Limb (tissue), 2 donors: ENCODE measurements around the gene ZW10.
A peak's percentile ranks its signal among the peaks of the same experiment; 100 is the strongest.
"Not testable (repeated sequence)": the region's sequence is repeated elsewhere in the genome, so short reads cannot be mapped to it uniquely, and the experiment has no call there.

Source experiments
- DNase-seq, 2 donors: peaks; one replicate each; pipeline ENCODE4 v3.0.0-alpha.2; 2016; ENCODE audit errors: extremely low spot score in 2 of 2

The ZW10 gene

DNA sequence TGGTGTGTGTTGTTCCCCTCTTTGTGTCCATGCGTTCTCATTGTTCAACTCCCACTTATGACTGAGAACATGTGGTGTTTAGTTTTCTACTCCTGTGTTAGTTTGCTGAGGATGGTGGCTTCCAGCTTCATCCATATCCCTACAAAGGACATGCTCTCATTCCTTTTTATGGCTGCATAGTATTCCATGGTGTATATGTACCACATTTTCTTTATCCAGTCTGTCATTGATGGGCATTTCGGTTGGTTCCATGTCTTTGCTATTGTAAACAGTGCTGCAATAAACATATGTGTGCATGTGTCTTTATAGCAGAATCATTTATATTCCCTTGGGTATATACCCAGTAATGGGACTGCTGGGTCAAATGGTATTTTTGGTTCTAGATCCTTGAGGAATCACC lies 10.5 kb downstream of the ZW10 start:
- DNase-seq, result not testable (repeated sequence)

DNA sequence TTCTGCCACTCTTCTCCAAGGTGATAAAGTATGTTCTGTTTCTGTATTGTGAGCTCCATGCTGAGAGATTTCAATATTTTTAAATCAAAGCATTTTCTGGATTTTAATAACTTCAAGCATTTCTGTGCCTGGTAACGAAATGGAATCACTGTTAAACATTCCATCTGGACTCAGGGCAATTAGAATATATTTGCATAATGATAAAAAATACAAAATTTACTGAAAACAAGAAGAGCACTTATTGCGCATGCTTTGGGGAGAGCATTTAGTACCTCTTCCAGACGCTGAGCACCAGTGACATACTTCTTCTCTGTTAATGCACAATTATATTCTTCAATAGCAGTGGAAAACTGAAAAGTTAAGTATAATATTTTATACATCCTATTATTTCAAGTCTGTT lies 13.3 kb downstream of the ZW10 start:
- no peak for DNase-seq

DNA sequence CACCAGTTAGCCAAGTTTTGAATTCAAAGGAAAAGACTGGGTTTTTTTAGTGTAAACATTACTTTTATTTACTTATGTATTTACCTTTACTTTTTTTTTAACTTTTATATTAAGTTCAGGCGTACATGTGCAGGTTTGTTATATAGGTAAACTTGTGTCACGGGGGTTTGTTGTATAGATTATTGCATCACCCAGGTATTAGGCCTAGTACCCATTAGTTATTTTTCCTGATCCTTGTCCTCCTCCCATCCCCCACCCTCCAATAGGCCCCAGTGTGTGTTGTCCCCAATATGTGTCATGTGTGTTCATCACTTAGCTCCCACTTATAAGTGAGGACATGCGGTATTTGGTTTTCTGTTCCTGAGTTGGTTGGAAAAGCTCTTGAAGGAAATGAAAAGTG lies 20.6 kb downstream of the ZW10 start:
- DNase-seq, result no peak

DNA sequence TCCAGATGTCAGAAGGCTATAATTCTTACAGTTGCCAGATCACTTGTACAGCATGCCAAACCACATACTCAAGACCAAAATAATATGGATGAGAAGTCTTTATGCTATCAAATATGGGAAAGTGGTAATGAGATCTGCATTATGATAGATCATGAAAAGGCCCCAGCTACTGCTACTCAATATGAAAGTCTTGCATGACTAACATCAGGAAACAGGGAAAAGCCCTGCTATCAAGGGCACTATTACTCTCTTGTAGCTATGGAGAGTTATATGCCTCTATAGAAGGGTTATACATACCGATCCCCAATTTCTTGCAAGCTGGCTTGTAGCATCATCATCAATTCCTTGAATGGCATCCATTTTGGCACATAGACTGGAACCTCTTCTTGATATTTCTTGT lies 37.2 kb downstream of the ZW10 start:
- no peak for DNase-seq

DNA sequence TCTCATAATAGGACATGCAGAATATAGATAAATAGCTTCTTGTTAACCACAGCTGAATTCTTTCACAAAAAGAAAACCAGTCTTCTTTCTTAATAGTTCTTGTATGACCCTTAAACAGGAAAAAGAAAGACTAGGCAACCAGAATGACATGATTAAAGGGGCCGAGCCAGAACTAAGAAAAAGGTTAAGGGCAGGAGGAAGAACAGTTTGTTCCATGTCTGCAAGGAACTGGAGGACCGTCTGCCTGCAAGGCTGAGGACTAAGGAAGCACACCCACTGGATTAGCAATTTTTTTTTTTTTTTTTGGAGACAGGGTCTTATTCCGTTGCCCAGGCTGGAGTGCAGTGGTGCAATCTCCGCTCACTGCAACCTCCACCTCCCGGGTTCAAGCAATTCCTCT lies 41.4 kb downstream of the ZW10 start:
- no peak for DNase-seq

DNA sequence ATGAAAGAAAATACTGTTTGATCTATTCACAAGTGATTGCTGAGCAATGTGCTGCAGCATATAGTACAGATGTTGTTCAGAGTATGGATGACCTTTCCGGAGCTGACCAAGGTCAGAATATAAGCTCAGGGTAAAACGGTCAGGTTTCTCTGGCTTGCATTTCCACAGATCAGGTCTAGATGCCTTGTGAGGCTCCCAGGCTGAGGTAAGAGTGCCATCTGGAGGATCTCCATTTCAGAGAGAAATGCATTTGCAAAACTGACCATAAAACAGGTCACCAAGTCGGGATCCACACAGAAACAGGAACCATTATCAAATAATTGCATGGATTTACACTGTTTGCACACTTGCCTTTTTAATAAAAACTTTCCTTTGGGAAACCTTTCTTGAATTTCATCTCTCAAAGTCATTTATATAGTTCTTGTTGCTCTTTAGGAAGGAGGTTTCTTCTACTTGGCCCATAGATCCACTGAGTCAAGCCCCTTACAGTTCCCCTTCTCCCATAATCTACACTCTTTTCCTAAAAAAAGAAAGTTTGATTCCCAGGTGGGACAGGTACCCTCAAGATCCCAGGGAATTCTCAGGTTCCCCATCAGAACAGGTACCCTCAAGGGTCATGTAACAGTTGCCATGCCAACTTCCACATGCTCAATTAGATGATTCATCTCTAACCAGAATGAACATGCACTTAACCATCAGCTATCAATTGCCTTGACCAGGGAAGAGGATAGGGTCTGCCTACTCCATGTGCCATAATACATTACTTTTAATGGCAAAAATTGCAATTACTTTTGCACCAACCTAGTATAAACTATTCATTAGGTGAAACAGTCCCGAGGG lies 42.4 kb downstream of the ZW10 start:
- DNase-seq, result peak; percentile 42 to 57

DNA sequence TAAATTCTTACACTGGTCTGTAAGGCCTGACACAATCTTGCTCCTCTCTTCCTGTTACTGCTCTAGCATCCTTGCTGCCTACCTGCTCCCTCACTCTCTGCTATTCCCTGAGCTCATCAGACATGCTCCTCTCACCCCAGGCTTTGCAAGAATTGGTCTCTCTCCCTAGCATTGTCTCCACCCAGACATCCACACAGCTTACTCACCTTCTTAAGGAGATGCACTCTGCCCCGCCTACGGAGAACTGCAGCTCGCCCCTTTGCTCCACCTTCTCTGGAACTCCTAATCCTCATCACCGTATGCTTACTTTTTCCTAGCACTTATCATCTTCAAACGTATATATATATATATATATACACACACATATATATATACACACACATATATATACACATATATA lies 44.0 kb downstream of the ZW10 start:
- DNase-seq, result no peak

DNA sequence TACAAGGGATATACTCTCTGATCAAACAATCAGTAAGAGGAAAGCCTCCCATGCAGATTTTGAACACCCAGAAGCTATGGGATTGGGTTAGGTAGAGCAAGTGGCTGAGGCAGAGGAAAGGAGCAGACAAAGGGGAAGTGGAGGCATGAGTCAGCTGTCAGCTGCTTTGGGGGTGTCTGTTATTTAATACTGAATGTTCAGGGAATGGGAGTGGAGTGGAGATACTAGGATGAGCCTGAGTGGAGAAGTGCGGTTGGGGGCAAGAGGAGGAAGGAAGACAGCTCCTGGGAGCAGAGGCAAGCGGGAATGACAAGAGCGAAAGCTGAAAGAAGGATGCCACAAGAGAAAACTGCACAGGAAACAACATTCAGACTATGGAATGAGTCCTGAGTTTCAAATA lies 44.7 kb downstream of the ZW10 start:
- DNase-seq, result no peak

DNA sequence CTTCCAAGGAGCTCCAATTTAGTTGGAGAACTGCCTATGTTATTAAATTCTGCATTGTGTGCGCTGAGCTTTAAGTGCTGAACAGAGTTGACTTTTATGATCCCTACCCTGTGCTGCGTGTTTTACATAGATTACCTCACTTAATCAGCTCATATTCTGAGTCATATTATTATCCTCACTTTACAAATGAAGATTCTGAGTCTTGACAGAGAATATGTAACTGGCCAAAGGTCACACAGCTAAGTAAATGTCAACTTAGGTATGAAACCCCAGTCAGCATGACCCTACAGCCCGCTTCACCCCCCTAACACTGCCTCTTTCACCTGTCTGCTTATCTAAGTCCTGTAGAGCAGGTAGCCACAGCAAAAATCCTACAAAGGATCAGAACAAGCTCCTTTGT lies 47.6 kb downstream of the ZW10 start:
- DNase-seq, result no peak

DNA sequence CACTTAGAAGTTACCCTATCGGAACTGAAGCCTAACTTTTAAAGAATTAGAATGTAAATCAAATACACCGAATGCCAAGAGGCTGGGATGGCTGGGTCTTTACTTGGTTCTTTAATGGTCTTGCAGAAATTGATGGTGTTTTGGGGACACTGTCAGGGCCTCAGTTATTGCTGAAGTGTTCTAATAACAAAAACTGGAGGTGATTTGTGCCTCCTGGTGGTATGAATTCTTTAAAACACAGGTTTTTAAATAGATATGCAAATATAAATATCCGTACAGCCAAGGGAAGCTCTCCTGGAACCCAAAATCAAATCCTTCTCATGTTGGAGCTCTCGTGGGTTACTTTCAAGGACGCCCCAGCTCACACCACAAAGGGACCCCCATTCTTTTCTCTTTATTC lies 48.1 kb downstream of the ZW10 start:
- DNase-seq, result no peak

DNA sequence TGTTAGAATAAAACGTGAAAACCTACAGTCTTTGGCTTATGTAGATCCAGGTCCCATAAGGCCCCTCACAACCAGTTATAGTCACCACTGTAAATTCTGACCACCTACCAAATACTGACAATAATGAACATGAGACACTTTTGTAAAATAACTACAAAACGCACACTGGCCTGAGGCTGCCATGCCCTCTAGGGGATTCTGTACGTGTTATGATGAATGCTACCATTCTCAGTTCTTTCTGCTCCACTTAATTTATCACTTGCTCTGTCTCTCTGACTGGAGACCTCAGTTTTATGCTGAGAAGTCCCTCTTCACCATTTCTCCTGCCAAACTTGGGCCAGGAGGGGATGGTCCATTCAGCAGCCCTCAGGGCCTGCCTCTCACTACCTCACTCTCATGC lies 48.7 kb downstream of the ZW10 start:
- no peak for DNase-seq

DNA sequence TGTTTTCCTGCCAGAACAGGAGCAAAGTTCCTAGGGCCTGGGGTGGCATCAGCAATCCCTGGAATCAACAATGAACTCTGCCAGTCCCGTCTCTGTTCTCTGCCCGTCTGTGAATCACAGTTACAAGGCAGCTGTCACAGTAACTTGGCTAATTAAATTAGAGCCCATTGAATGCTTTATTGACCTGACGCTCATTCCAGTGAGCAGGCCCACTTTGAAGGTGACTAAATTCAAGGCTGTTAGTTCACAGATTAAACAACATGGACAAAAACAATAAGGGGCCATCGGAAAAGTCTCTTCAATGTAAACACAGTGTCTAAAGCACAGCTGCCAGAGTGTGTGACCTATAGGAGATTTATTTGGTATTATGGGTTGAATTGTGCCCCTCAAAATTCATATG lies 49.7 kb downstream of the ZW10 start:
- DNase-seq, result no peak

DNA sequence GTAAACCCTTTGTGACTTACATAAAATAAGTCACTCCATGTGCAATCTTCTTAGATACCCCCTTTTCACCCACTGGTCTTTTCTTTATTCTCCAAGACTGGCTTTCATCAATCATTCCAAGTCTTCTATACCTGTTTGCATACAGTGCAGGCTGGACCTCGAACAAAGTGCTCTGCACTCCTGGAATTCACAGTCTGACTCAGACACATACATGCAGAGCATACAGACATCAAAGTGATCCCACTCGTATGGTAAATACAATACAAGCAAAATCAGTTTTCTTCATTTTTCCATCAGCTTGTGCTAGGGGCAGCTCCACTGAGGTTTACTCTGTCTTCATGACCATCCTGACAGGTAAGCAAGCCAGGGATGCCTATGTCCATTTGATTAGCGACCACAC lies 50.6 kb downstream of the ZW10 start:
- DNase-seq, result no peak

DNA sequence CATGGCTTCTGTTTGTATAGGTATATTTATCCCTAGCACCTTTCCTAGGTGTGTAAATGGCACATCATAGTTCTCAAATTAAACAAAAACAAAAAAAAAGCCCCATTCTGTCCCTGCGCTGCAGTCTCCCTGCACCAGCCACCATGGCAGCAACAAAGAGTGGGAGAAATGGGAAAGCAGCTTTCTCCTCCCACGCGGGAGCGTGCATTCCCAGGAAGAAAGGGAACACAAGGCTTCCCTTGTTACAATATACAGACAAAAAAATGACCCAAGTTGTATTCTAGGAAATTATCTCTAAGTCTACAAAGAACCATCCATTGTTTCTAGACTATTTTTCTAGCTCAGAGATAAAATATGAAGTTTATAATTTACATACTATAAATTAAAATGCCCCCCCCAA lies 51.3 kb downstream of the ZW10 start:
- DNase-seq, result no peak

DNA sequence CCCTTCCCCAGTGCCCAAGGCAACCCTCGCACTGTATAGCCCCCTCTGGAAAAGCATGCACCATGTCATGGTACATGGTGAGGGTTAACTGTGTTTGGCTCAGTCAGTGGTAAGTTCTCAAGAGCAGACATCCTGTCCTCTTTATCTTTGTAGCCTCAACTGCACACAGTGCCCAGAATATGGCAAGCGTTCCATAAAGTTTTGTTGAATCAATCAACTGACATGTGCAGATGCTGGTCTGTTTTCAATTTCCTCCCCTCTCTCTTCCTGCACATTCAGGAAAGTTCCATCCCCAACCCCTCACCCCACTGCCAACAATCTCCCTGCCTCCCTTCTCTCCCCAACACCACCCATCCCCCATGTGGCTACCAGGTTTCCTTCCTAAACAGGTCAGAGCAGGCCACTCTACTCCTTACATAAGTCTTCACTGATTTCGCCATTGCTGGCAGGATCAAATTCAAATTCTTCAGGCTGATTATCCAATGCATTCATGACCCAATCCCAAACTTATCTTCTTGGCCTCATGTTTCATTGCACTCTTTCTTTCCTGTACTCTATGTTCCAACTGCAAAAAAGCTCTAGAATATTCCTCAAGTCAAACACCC lies 51.9 kb downstream of the ZW10 start:
- no peak for DNase-seq

DNA sequence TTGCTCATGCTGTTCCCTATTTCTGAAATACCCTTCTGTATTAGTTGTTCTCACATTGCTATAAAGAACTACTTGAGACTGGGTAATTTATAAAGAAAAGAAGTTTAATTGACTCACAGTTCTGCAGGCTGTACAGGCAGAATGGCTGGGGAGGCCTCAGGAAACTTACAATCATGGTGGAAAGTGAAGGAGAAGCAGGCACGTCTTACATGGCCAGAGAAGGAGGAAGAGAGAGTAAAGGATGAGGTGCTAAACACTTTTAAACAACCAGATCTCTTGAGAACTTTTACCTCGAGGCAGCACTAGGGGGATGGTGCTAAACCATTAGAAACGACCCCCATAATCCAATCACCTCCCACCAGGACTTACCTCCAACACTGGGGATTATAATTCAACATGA lies 53.0 kb downstream of the ZW10 start:
- not testable (repeated sequence) for DNase-seq

DNA sequence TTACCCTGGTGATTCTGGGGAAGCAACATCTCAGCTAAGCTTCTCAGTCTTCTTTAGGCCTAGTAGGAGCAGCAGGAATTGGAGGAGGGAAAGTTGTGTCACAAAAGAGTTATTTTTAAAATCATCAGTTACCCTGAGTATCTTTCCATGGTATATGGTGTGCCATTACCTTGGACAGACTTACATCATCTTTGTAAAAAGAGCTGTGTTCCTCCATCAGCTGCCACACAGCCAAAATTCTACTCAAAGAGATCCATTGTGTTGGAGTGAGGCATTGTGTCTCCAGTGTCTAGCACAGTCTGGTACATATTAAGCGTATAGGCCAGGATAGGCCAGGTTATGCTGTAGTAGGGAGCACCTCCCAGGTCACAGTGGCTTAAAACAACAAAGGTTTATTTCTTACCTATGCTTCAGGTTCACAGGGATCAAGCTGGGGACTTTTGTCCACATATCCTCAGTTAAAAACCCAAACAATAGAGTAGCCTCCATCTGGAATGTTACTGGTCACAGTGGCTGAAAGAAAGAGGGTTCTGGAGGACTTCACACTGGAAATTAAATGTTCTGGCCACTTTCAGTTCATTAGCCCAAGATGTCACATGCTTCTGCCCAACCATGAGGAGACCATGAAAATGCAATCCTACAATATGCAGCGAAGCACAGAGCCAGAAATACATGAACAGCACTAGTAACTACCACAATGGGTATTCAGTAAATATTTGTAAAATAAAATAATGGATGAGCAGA lies 57.4 kb downstream of the ZW10 start:
- no peak for DNase-seq

DNA sequence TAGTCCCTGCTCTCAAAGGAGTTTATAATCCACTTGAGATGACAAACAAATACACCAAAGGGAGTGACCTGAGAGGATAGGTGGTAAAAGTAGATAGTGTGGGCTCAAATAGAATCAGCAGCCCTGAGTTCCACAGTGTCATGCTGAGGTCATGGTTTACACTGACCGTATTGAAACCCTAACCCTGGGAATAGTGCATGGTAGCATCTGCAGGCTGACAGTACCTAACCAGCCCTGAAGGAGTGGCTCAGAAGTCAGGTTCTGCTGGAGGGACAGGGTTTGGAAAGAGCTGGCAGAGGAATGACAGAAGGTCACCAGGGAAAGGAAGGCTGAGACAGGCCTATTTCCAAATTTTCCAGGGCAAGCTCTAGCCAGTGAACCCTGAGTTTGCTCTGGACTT lies 58.2 kb downstream of the ZW10 start:
- DNase-seq, result no peak

DNA sequence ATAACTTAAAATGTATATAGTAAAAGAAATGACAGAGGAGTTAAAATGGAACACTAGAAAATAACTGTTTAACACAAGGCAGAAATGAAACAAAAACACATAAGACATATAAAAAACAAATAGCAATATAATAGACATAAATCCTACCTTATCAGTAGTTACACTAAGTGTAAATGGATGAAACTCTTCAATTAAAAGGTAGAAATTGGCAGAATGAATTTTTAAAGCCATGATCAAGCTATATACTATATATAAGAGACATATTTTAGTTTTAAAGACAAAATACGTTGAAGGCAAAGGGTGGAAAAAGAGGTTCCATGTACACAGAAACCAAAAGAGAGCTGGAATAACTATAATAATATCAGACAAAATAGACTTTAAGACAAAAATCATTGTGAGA lies 62.5 kb downstream of the ZW10 start:
- DNase-seq, result no peak

DNA sequence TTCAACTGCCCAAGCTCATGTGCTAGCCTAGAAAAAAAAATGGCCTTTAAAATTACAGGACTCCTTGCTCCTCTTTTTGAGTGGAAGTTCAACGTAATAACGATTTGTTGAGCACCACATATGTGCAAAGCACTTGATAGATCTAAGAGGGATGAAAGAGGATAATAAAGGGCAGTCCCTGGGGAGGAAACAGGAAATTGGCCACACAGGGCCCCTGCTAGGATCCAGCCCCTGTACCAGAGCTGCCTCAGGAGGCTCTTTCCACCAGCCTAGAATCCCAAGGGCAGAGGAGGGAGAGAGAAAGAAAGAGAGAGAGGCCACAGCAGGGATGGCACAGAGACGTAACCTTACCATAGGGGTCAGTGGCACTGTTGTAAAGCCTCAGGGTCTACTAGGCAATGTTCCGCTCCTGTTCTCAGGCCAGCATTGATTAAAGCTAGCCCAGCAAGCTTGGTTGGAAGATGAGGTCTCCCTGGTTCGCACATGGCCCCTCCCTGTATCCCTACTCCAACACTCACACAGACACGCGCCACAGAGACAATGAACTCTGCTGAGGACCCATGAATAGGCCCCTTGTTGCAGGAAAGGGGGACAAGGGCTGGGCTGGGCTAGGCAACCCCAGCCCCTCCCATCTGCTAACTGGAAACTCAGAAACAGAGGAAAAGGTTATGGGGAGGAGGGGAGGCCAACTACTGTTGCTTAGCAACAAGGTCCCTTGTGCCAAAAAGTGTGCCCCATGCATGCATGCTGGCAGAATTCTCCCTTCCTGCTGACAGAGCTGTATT lies 67.4 kb downstream of the ZW10 start, which contains the start of gene TMPRSS5:
TSS of gene TMPRSS5 (minus strand) at position 438 of the 785 bp plus-strand sequence. CDS start at position 354, 84 bp downstream.
- peak in 1 of 2 donors; percentile 56 for DNase-seq

DNA sequence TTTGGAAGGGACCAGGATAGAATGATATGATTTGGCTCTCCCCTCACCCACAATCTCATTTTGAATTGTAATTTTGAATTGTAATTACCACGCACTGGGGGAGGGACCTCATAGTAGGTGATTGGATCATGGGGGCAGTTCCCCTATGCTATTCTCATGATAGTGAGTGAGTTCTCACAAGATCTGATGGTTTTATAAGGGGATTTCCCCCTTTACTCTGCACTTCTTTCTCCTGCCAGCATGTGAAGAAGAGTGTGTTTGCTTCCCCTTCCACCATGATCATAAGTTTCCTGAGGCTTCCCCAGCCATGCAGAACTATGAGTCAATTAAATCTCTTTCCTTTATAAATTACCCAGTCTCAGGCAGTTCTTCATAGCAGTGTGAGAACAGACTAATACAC lies 69.9 kb downstream of the ZW10 start:
- DNase-seq, result not testable (repeated sequence)

DNA sequence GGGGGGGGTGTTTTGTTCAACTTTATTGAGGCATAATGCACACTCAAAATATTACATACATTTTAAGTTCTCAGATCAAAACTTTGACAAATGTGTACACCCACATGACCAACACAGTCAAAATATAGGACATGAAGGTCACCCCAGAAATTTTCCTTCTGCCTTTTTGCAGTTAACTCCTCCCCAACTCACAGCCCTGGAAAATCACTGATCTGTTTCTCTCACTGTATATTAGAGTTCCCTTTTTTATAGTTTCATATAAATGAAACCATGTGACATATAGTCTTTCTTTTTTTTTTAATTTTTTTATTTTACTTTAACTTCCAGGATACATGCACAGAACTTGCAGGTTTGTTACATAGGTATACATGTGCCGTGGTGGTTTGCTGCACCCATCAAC lies 72.0 kb downstream of the ZW10 start:
- no peak for DNase-seq
